Lower lobe of right lung (tissue), 2 donors: ENCODE measurements around the gene SSR1. TPM values are rescaled to one million over a fixed set of nuclear protein-coding genes. Genes with fewer than 3 reads are reported as not detected.

Source experiments
- ATAC-seq, 2 donors: fragments of 200-7000 bp; cut with Tn5 transposase; one replicate each; pipeline ENCODE4 v1.9.1; 2020 to 2022; ENCODE audit warnings: mild to moderate bottlenecking in 2 of 2, moderate library complexity in 2 of 2
- DNase-seq: peaks from one replicate; pipeline ENCODE4 v3.0.0-alpha.2; 2020
- H3K27ac ChIP-seq: fragments of 200-600 bp; one replicate; pipeline ENCODE4 v1.8.0; 2022
- H3K27me3 ChIP-seq: fragments of 200-600 bp; one replicate; pipeline ENCODE4 v1.8.0; 2022; ENCODE audit warnings: low read depth
- H3K36me3 ChIP-seq: fragments of 200-600 bp; one replicate; pipeline ENCODE4 v1.8.0; 2022; ENCODE audit warnings: mild to moderate bottlenecking
- H3K4me1 ChIP-seq: fragments of 200-600 bp; one replicate; pipeline ENCODE4 v1.8.0; 2022
- H3K4me3 ChIP-seq: fragments of 200-600 bp; one replicate; pipeline ENCODE4 v1.8.0; 2022; ENCODE audit warnings: mild to moderate bottlenecking
- H3K9me3 ChIP-seq: fragments of 200-600 bp; one replicate; pipeline ENCODE4 v1.8.0; 2022
- intact Hi-C: fragments of 100-400 bp; cut with DNase I; formaldehyde crosslinking; loops from one replicate; pipeline ENCODE4 v1.11.0; 2022
- total RNA-seq: library from RNA; stranded (reverse); fragmentation: NEBNext Ultra II Directional; extraction: Animal tissue kit (Norgen Biotek cat#: 25700); gene quantifications from one replicate; pipeline ENCODE4 v1.2.1, GENCODE V29; 2021
- TF ChIP-seq, protein P1 (sequence below): fragments of 200-600 bp; IDR thresholded peaks from one replicate; pipeline ENCODE4 v1.8.0; 2022; ENCODE audit warnings: antibody characterized with exemption, mild to moderate bottlenecking
- donor health status: DM: no; HTN: yes; CAD: no; lungs with severe emphysema.

The SSR1 gene
- total RNA-seq, 1 donor from 2014 or later = 127 TPM

DNA sequence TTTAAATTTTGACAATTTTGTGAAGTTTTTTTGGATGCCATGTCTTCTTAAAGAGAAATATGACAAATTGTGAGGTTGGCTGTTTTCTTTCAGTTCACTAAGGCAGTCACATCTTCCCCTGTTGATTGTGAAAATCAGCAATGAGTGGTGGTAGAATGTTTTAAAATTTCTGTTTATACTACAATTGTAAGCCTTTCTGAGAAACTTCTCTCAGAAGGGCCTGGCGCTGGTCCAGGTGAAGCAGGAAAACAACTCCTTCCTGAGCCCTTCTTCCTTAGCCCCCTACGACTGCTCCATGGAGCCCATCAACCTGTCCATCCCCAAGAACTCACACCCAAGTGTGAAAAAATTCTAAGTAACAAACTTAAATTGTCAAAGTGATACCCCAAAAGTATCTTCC is 80.6 kb downstream of the SSR1 start:
- TF ChIP-seq, protein P1, sequence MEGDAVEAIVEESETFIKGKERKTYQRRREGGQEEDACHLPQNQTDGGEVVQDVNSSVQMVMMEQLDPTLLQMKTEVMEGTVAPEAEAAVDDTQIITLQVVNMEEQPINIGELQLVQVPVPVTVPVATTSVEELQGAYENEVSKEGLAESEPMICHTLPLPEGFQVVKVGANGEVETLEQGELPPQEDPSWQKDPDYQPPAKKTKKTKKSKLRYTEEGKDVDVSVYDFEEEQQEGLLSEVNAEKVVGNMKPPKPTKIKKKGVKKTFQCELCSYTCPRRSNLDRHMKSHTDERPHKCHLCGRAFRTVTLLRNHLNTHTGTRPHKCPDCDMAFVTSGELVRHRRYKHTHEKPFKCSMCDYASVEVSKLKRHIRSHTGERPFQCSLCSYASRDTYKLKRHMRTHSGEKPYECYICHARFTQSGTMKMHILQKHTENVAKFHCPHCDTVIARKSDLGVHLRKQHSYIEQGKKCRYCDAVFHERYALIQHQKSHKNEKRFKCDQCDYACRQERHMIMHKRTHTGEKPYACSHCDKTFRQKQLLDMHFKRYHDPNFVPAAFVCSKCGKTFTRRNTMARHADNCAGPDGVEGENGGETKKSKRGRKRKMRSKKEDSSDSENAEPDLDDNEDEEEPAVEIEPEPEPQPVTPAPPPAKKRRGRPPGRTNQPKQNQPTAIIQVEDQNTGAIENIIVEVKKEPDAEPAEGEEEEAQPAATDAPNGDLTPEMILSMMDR = no peak
- H3K4me1 ChIP-seq = peaks cover 25% of the 10 kb centered on the region

DNA sequence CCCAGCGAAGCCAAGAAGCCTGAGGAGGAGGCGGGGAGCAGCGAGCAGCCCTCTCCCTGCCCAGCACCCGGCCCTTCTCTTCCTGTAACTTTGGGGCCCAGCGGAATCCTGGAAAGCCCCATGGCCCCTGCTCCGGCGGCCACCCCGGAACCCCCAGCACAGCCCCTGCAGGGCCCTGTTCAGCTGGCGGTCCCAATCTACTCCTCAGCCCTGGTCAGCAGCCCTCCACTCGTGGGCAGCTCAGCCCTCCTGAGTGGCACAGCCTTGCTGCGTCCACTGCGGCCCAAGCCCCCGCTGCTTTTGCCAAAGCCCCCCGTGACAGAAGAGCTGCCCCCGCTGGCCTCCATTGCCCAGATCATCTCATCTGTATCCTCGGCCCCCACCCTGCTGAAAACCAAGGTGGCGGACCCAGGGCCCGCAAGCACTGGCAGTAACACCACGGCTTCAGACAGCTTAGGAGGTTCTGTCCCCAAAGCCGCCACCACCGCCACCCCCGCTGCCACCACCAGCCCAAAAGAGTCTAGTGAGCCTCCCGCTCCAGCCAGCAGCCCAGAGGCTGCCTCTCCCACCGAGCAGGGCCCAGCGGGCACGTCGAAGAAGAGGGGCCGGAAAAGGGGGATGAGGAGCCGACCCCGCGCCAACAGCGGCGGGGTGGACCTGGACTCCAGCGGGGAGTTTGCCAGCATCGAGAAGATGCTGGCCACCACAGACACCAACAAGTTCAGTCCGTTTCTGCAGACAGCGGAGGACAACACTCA is 81.9 kb downstream of the SSR1 start:
- H3K4me3 ChIP-seq = no peak overlapping the region
- DNase-seq (no peak), ATAC-seq (no peak)
- H3K36me3 ChIP-seq = peaks cover 90% of the 10 kb centered on the region
- no peak overlapping the region for H3K27ac ChIP-seq
- H3K4me1 ChIP-seq = peaks cover 18% of the 10 kb centered on the region
- no peaks in the 10 kb centered on the region for H3K27me3 ChIP-seq
- intact Hi-C loops = no loop called here
- TF ChIP-seq, protein P1 = no peak
- no peaks in the 10 kb centered on the region for H3K9me3 ChIP-seq

More for the DNA sequence above, 80.6 kb downstream of the SSR1 start:
- DNase-seq (no peak), ATAC-seq (no peak)
- H3K27me3 ChIP-seq = no peaks in the 10 kb centered on the region
- no peak overlapping the region for H3K4me3 ChIP-seq
- no peak overlapping the region for H3K27ac ChIP-seq
- intact Hi-C loops = no loop called here
- H3K9me3 ChIP-seq = no peaks in the 10 kb centered on the region
- H3K36me3 ChIP-seq = peaks cover 78% of the 10 kb centered on the region

- H3K9me3 ChIP-seq = no peaks in the 10 kb centered on the region
- H3K27me3 ChIP-seq = no peaks in the 10 kb centered on the region
- TF ChIP-seq, protein P1 = no peak
- ATAC-seq (no peak), DNase-seq (no peak)
- intact Hi-C loops = no loop called here
- H3K4me1 ChIP-seq = peaks cover 9% of the 10 kb centered on the region
- no peak overlapping the region for H3K27ac ChIP-seq
- peaks cover 90% of the 10 kb centered on the region for H3K36me3 ChIP-seq
- H3K4me3 ChIP-seq = no peak overlapping the region
These were observed 82.7 kb downstream of the SSR1 start for GRCh38 chr6:7230327-7230691.

GRCh38 chr6:7229376-7230326 is 83.3 kb downstream of the SSR1 start:
- Histone ChIP-seq H3K4me1 (peaks cover 7% of the 10 kb centered on the region), H3K9me3 (no peaks in the 10 kb centered on the region), H3K36me3 (peaks cover 90% of the 10 kb centered on the region), H3K27me3 (no peaks in the 10 kb centered on the region), H3K27ac (no peak overlapping the region), H3K4me3 (no peak overlapping the region)
- TF ChIP-seq, protein P1 = no peak
- intact Hi-C loops = no loop called here
- DNase-seq (no peak), ATAC-seq (peak in 1 of 2 donors; percentile 37)

GRCh38 chr6:7228662-7229375 is 84.2 kb downstream of the SSR1 start:
- no peaks in the 10 kb centered on the region for H3K27me3 ChIP-seq
- no peaks in the 10 kb centered on the region for H3K9me3 ChIP-seq
- H3K27ac ChIP-seq = no peak overlapping the region
- TF ChIP-seq, protein P1 = no peak
- intact Hi-C loops = no loop called here
- no peak for DNase-seq
- ATAC-seq = no peak
- H3K4me1 ChIP-seq = peaks cover 7% of the 10 kb centered on the region
- H3K4me3 ChIP-seq = no peak overlapping the region
- H3K36me3 ChIP-seq = peaks cover 91% of the 10 kb centered on the region
